ENCODE results near the gene CD58. TPM values are rescaled to one million over a fixed set of nuclear protein-coding genes. Genes with fewer than 3 reads are reported as not detected.
A peak's percentile ranks its signal among the peaks of the same experiment; 100 is the strongest.

The CD58 gene
- polyA plus RNA-seq, 1 of the 3 experiments (the other 2 are of a cell fraction) = 18.1 TPM

DNA sequence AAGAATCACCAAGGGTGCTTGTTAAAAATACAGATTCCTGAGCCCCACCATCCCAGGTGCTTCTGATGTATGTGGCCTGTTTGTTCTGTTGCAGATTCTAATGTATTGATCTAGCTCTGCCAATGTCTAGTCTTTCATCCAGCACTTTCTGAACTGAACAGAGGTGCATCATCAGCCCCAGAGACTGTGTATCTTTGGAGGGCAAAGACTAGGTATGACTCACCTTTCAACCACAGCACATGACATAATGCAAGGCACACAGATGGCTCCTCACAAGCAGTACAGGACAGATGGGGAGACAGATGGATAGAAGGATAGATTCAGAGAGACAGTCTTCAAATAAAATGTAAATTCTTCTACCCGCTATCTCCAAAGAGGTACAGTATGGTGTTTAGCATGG is 32.3 kb downstream of the CD58 start (continued):
- TF ChIP-seq NFIC (IDR thresholded peaks at IDR 0.05; ENCODE audit: borderline replicate concordance) (no peak), SIN3A (IDR thresholded peaks at IDR 0.05; ENCODE audit: borderline replicate concordance, low read depth, low read length) (no peak), POLR2AphosphoS5 (IDR thresholded peaks at IDR 0.05; ENCODE audit: low read depth, low read length) (no peak), MXI1 (IDR thresholded peaks at IDR 0.05; ENCODE audit: low read depth, low read length) (no peak), NRF1 (IDR thresholded peaks at IDR 0.05; ENCODE audit: low read depth, low read length) (no peak), FOXM1 (IDR thresholded peaks at IDR 0.05; ENCODE audit: low read depth) (no peak), FOSL2 (IDR thresholded peaks at IDR 0.05; ENCODE audit: borderline replicate concordance, low read depth) (peak; percentile 48; the same call in 1 of the 2 replicates), TEAD4 (IDR thresholded peaks at IDR 0.05; ENCODE audit: borderline replicate concordance, insufficient read depth) (no peak), FOXJ3 (CRISPR knock-in tag; IDR thresholded peaks at IDR 0.05) (no peak), RXRA (IDR thresholded peaks at IDR 0.05; ENCODE audit: borderline replicate concordance, low read depth) (no peak)

DNA sequence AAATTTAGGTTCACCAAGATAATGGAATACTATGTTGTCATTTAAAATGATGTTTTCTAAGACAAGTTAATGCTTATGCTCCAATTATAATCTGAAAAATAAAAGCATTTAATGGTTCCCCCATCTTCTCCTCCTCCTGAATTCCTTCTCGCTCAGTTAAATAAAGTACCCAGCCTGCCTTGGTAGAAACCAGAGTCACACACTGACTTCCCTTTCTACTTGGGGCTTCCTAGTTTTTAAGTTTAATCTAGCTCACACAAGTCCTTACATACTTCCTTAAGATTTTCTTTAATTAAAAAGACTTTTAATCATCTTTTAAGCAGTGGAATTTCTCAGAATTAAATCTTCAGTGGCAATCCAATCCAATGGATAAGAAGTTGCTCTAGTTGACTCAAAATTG is 32.9 kb downstream of the CD58 start:
- Histone ChIP-seq H3K9me3 (no peaks in the 10 kb centered on the region), H3K36me3 (replicated peaks in 1 of 2; ENCODE audit: control insufficient read depth in 1 of 2, insufficient read depth in 2 of 2, low read length in 1 of 2) (peaks cover 5 to 13% of the 10 kb centered on the region in 2 experiments), H3K27ac (ENCODE audit: low read depth in 2 of 2, low read length in 1 of 2) (no peak overlapping the region), H3K27me3 (ENCODE audit: insufficient read depth) (no peaks in the 10 kb centered on the region), H3K4me2 (no peak overlapping the region), H3K4me3 (ENCODE audit: low read depth in 2 of 2, low read length in 1 of 2) (no peak overlapping the region), H3K9me2 (no peaks in the 10 kb centered on the region), H3K79me2 (ENCODE audit: insufficient read depth) (no peaks in the 10 kb centered on the region), H2AFZ (ENCODE audit: low read depth) (no peak overlapping the region), H3F3A (replicated peaks; ENCODE audit: insufficient read depth) (no peaks in the 10 kb centered on the region), H4K20me1 (ENCODE audit: insufficient read depth) (no peaks in the 10 kb centered on the region), H3K4me1 (ENCODE audit: control insufficient read depth in 1 of 2, insufficient read depth in 2 of 2, low read depth in 1 of 2, low read length in 1 of 2) (peaks cover 0 to 7% of the 10 kb centered on the region in 2 experiments; a peak in 1 of 4 replicates), H3K9ac (no peak overlapping the region)
- no peak for TF ChIP-seq NRF1 (IDR thresholded peaks at IDR 0.05; ENCODE audit: low read depth, low read length)
- TF ChIP-seq, protein P1, sequence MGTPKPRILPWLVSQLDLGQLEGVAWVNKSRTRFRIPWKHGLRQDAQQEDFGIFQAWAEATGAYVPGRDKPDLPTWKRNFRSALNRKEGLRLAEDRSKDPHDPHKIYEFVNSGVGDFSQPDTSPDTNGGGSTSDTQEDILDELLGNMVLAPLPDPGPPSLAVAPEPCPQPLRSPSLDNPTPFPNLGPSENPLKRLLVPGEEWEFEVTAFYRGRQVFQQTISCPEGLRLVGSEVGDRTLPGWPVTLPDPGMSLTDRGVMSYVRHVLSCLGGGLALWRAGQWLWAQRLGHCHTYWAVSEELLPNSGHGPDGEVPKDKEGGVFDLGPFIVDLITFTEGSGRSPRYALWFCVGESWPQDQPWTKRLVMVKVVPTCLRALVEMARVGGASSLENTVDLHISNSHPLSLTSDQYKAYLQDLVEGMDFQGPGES (IDR thresholded peaks at IDR 0.05; ENCODE audit: low read depth, low read length) = no peak
- TF ChIP-seq RAD21 (IDR thresholded peaks at IDR 0.05; ENCODE audit: low read length) = no peak
- no peak for TF ChIP-seq RFX5 (IDR thresholded peaks at IDR 0.05; ENCODE audit: low read length)
- no peak for TF ChIP-seq FOXJ3 (CRISPR knock-in tag; IDR thresholded peaks at IDR 0.05)
- TF ChIP-seq SIN3A (IDR thresholded peaks at IDR 0.05; ENCODE audit: borderline replicate concordance, low read depth, low read length) = no peak
- TF ChIP-seq EZH2phosphoT487 (IDR thresholded peaks at IDR 0.05; ENCODE audit: borderline replicate concordance, low read depth) = no peak
- TF ChIP-seq, protein P2, sequence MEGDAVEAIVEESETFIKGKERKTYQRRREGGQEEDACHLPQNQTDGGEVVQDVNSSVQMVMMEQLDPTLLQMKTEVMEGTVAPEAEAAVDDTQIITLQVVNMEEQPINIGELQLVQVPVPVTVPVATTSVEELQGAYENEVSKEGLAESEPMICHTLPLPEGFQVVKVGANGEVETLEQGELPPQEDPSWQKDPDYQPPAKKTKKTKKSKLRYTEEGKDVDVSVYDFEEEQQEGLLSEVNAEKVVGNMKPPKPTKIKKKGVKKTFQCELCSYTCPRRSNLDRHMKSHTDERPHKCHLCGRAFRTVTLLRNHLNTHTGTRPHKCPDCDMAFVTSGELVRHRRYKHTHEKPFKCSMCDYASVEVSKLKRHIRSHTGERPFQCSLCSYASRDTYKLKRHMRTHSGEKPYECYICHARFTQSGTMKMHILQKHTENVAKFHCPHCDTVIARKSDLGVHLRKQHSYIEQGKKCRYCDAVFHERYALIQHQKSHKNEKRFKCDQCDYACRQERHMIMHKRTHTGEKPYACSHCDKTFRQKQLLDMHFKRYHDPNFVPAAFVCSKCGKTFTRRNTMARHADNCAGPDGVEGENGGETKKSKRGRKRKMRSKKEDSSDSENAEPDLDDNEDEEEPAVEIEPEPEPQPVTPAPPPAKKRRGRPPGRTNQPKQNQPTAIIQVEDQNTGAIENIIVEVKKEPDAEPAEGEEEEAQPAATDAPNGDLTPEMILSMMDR (IDR thresholded peaks at IDR 0.05) = no peak
- TF ChIP-seq TAF1 (IDR thresholded peaks at IDR 0.05; ENCODE audit: borderline replicate concordance, low read depth, low read length) = no peak
- TF ChIP-seq JUND (IDR thresholded peaks at IDR 0.05) = no peak
- no peak for TF ChIP-seq POLR2AphosphoS5 (IDR thresholded peaks at IDR 0.05; ENCODE audit: low read depth, low read length)
- TF ChIP-seq, protein P3, sequence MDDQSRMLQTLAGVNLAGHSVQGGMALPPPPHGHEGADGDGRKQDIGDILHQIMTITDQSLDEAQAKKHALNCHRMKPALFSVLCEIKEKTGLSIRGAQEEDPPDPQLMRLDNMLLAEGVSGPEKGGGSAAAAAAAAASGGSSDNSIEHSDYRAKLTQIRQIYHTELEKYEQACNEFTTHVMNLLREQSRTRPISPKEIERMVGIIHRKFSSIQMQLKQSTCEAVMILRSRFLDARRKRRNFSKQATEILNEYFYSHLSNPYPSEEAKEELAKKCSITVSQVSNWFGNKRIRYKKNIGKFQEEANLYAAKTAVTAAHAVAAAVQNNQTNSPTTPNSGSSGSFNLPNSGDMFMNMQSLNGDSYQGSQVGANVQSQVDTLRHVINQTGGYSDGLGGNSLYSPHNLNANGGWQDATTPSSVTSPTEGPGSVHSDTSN (IDR thresholded peaks at IDR 0.05) = no peak
- no peak for DNase-seq
- ChIA-PET POLR2A (no interaction called here), CTCF (interaction anchor here (1.1 to 1.8 kb wide), 2 partner anchors 14 to 399 kb away, joined by 4 to 5 read pairs; no protein-coding TSS in a partner anchor)
- WGBS (ENCODE audit: low lambda C conversion rate) = 96% methylated on average over 1 of the region's 1 CpG
